Peyer's patch (tissue), 4 donors: Measurements from ENCODE around the gene TNFRSF19.

Experiments
- CTCF ChIP-seq, 6 experiments: fragments of 450-650 bp in 4 of 6; fragments of 200-600 bp in 2 of 6; sonication (generic) in 1 of 6; IDR thresholded peaks; one replicate each; pipeline ENCODE4 v1.5.1; 2017 to 2019; ENCODE audit warnings: antibody characterized with exemption in 6 of 6, mild to moderate bottlenecking in 3 of 6, moderate library complexity in 1 of 6
- POLR2A ChIP-seq, 2 donors: fragments of 450-650 bp; IDR thresholded peaks; one replicate each; pipeline ENCODE4 v1.5.1; 2017; ENCODE audit warnings: antibody characterized with exemption in 2 of 2, mild to moderate bottlenecking in 2 of 2, moderate library complexity in 2 of 2

DNA sequence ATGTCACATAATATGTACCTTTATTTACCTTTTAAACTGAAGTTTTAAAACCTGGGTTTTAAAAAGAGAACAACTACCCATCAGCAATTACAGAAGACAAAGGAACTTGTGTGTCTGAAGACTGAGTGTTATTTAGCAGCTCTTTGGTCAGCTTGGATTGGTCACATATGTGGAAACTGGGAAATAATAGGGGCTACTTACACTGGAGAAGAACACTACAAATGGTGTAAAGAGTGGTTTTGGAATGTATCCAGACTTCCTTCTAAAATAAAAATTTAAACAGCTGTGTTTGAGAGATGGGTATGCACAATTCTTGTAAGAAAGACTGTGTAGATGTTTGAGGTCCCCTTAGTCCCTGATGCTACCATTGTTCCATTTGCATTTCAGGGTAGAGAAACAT lies 13.3 kb downstream of the TNFRSF19 start:
- no peak for TF ChIP-seq CTCF (IDR thresholded peaks at IDR 0.05)
- no peak for TF ChIP-seq POLR2A (IDR thresholded peaks at IDR 0.05)
